ENCODE measurements around the gene MRPL11. TPM values are rescaled to one million over a fixed set of nuclear protein-coding genes. Genes with fewer than 3 reads are reported as not detected.

The MRPL11 gene
- total and polyA plus RNA-seq, 2 experiments from 2014 or later = 48.4 to 75.8 TPM

DNA sequence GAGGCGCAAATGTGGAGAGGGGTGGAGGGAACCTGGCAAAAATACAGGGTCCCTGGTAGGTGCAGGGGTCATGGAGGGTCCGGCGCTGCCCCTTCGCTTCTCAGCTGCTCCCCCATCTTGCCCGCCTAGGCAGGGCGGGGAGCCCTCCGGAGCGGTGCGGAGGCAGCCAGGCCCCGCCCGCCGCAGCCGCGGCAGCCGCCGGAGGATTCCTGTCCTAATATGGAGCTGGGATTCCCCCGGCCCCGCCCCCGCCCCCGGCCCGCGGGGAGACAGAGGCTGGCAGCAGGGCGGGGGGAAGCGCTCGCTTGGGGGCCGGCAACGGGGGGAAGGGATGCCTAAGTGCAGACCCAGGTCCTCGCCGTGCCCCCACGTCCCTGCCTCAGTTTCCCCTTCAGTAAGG lies 18.8 kb downstream of the MRPL11 start:
- Histone ChIP-seq H3K9me3 (ENCODE audit: low read depth) (no peaks in the 10 kb centered on the region), H3K27ac (no peak overlapping the region), H3K4me1 (ENCODE audit: low read depth) (peaks cover 34% of the 10 kb centered on the region), H3K36me3 (peaks cover 21% of the 10 kb centered on the region), H3K4me3 (peak overlapping the region; percentile 14), H3K27me3 (peaks cover 23% of the 10 kb centered on the region)
- DNase-seq (ENCODE audit: low read depth in 1 of 2, low spot score in 1 of 2) = peak in 1 of 2 donors; percentile 77
- TF ChIP-seq, protein P1, sequence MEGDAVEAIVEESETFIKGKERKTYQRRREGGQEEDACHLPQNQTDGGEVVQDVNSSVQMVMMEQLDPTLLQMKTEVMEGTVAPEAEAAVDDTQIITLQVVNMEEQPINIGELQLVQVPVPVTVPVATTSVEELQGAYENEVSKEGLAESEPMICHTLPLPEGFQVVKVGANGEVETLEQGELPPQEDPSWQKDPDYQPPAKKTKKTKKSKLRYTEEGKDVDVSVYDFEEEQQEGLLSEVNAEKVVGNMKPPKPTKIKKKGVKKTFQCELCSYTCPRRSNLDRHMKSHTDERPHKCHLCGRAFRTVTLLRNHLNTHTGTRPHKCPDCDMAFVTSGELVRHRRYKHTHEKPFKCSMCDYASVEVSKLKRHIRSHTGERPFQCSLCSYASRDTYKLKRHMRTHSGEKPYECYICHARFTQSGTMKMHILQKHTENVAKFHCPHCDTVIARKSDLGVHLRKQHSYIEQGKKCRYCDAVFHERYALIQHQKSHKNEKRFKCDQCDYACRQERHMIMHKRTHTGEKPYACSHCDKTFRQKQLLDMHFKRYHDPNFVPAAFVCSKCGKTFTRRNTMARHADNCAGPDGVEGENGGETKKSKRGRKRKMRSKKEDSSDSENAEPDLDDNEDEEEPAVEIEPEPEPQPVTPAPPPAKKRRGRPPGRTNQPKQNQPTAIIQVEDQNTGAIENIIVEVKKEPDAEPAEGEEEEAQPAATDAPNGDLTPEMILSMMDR (IDR thresholded peaks at IDR 0.05; ENCODE audit: low read depth, low read length) = no peak

DNA sequence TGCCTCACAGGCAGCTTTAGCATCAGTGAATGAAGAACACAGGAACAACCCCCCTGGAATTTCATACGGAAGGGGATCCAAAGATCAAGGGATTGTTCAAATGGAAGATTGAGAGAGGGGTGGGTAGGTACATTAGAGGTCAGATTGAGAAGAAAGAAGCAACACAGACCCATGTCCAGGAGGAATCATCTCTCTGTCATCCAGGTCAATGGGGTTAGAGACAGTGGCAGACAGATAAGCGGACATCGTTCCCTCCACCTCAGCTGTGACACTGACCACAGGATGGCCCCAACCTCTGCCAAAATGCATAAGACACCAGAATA lies 19.7 kb downstream of the MRPL11 start:
- Histone ChIP-seq H3K4me1 (ENCODE audit: low read depth) (peaks cover 40% of the 10 kb centered on the region), H3K4me3 (no peak overlapping the region), H3K9me3 (ENCODE audit: low read depth) (no peaks in the 10 kb centered on the region), H3K27me3 (peaks cover 23% of the 10 kb centered on the region), H3K27ac (no peak overlapping the region), H3K36me3 (peaks cover 12% of the 10 kb centered on the region)
- TF ChIP-seq, protein P1 (IDR thresholded peaks at IDR 0.05; ENCODE audit: low read depth, low read length) = no peak
- no peak for DNase-seq (ENCODE audit: low read depth in 1 of 2, low spot score in 1 of 2)

DNA sequence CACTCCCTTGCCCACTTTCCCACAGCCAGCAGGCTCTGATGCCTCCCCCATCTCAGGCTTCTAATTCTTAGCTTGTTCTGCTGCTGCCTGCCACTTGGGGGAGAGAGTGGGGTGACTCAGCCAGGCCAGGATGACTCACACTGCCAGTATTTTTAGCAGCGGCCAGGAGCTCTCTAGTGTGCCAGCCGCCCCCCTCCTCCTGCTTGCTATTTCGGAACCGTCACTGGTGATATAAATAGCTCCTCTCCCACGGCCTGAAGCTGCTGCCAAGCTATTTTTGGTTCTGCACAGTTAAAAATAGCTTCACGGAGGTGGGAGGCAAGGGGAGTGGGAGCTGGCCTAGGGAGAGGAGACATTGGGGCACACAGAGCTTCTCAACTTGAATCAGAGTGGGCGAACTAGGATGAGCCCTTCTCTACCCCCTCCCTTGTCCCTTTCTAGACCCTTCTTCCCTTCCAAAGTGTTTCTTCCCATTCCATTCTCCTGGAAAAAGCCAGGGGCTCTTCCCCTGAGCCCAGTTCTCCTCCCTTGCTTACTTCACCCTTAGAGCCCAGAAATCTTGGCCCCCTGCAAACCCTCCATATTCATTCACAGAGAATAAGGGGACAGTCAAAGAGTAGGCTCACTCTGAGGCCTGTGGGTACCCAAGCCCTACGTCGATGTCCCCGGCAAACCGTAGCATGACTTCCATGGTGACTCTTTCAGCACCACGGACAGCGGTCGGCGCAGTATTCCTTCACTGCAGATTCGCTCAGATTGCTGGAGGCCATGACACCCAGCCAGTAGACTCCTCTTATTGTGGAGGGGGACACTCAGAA lies 20.3 kb downstream of the MRPL11 start:
- Histone ChIP-seq H3K4me3 (no peak overlapping the region), H3K27ac (peak overlapping the region; percentile 89), H3K9me3 (ENCODE audit: low read depth) (no peaks in the 10 kb centered on the region), H3K27me3 (peaks cover 23% of the 10 kb centered on the region), H3K4me1 (ENCODE audit: low read depth) (peaks cover 40% of the 10 kb centered on the region), H3K36me3 (peaks cover 6% of the 10 kb centered on the region)
- peak; percentile 97 to 98 for DNase-seq (ENCODE audit: low read depth in 1 of 2, low spot score in 1 of 2)
- TF ChIP-seq, protein P1 (IDR thresholded peaks at IDR 0.05; ENCODE audit: low read depth, low read length) = peak; percentile 69

DNA sequence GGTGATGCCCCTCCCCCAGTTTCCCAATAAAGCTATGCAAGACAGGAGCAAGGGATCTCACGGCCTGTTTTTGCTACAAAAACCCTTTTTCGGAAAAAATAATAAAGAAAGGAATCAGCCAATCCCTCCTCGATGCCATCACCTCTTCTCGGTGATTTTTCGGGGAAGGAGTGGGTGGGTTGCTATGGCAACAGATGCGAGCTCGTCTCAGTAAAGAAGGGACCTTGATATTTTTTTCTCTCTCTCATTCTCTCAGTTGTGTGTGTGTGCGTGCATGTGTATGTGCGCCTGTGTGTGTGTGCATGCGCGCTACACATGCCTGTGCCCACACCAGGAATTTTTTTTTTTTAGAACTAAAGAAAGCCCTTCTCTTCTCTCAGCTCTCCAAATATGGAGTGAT lies 21.6 kb downstream of the MRPL11 start:
- Histone ChIP-seq H3K27me3 (peaks cover 23% of the 10 kb centered on the region), H3K4me3 (no peak overlapping the region), H3K27ac (peak overlapping the region; percentile 87), H3K4me1 (ENCODE audit: low read depth) (peaks cover 44% of the 10 kb centered on the region), H3K9me3 (ENCODE audit: low read depth) (no peaks in the 10 kb centered on the region), H3K36me3 (no peaks in the 10 kb centered on the region)
- DNase-seq (ENCODE audit: low read depth in 1 of 2, low spot score in 1 of 2) = no peak
- TF ChIP-seq, protein P1 (IDR thresholded peaks at IDR 0.05; ENCODE audit: low read depth, low read length) = no peak

DNA sequence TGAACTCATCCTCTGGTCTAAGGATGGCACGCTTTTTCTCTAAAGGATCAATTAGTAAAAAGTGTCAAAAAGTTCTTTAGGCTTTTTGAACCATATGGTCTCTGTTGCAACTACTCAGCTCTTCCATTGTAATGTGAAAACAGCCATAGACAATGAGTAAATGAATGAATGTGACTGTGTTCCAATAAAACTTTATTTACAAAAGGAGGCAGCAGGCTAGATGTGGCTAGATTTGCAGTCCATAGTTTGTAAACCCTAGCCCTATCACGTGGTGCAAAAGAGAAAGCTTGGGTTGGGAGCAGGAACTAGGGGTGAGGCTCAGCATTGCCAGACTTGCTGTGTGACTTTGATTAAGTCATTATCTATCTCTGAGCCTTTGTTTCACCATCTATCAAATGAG lies 23.2 kb downstream of the MRPL11 start:
- Histone ChIP-seq H3K4me3 (no peak overlapping the region), H3K4me1 (ENCODE audit: low read depth) (peaks cover 47% of the 10 kb centered on the region), H3K27me3 (peaks cover 13% of the 10 kb centered on the region), H3K9me3 (ENCODE audit: low read depth) (no peaks in the 10 kb centered on the region), H3K36me3 (no peaks in the 10 kb centered on the region), H3K27ac (no peak overlapping the region)
- TF ChIP-seq, protein P1 (IDR thresholded peaks at IDR 0.05; ENCODE audit: low read depth, low read length) = no peak
- no peak for DNase-seq (ENCODE audit: low read depth in 1 of 2, low spot score in 1 of 2)

Data from cardiac muscle cell (in vitro differentiated cells and primary cell).